Stomach smooth muscle (tissue), 2 donors: Measurements from ENCODE around the gene FAM187B.
A peak's percentile ranks its signal among the peaks of the same experiment; 100 is the strongest.

ENCODE experiments used
- H3K27ac ChIP-seq: one replicate; pipeline ENCODE4 v1.7.0; 2013; ENCODE audit warnings: mild to moderate bottlenecking, low read length, inconsistent platforms
- H3K27me3 ChIP-seq, 2 donors: one replicate each; pipeline ENCODE4 v1.7.0; 2013; ENCODE audit warnings: low read length in 2 of 2; ENCODE audit not compliant: insufficient read depth in 2 of 2, control insufficient read depth in 1 of 2
- H3K36me3 ChIP-seq, 2 donors: one replicate each; pipeline ENCODE4 v1.7.0; 2013; ENCODE audit warnings: low read length in 2 of 2; ENCODE audit not compliant: control insufficient read depth in 2 of 2, insufficient read depth in 2 of 2
- H3K4me1 ChIP-seq: one replicate; pipeline ENCODE4 v1.7.0; 2013; ENCODE audit warnings: low read length; ENCODE audit not compliant: control insufficient read depth, insufficient read depth
- H3K4me3 ChIP-seq, 2 donors: one replicate each; pipeline ENCODE4 v1.7.0; 2013; ENCODE audit warnings: low read length in 2 of 2
- H3K9ac ChIP-seq, 2 donors: one replicate each; pipeline ENCODE4 v1.7.0; 2013; ENCODE audit warnings: low read length in 2 of 2, mild to moderate bottlenecking in 1 of 2
- H3K9me3 ChIP-seq, 2 donors: one replicate each; pipeline ENCODE4 v1.7.0; 2013; ENCODE audit warnings: low read length in 2 of 2; ENCODE audit not compliant: control insufficient read depth in 2 of 2
- donor health status: healthy.
- donor health status: Pancreatic carcinoma.

Gene FAM187B

GRCh38 chr19:35261356-35262100 is 33.0 kb upstream of the FAM187B start:
- Histone ChIP-seq H3K9ac (no peak overlapping the region), H3K4me3 (no peak overlapping the region), H3K27me3 (peaks cover 7 to 16% of the 10 kb centered on the region in 2 donors), H3K36me3 (no peaks in the 10 kb centered on the region), H3K9me3 (no peaks in the 10 kb centered on the region), H3K4me1 (peaks cover 14% of the 10 kb centered on the region), H3K27ac (no peak overlapping the region)

- Histone ChIP-seq H3K9me3 (no peaks in the 10 kb centered on the region), H3K4me1 (peaks cover 7% of the 10 kb centered on the region), H3K9ac (no peak overlapping the region), H3K4me3 (no peak overlapping the region), H3K27ac (no peak overlapping the region), H3K27me3 (peaks cover 7 to 19% of the 10 kb centered on the region in 2 donors), H3K36me3 (no peaks in the 10 kb centered on the region)
These were observed 32.3 kb upstream of the FAM187B start for GRCh38 chr19:35260694-35261304.

- Histone ChIP-seq H3K36me3 (no peaks in the 10 kb centered on the region), H3K4me3 (no peak overlapping the region), H3K27me3 (peaks cover 10 to 30% of the 10 kb centered on the region in 2 donors), H3K9me3 (no peaks in the 10 kb centered on the region), H3K27ac (no peak overlapping the region), H3K9ac (no peak overlapping the region), H3K4me1 (no peaks in the 10 kb centered on the region)
These were observed 28.5 kb upstream of the FAM187B start for GRCh38 chr19:35257113-35257461.

- Histone ChIP-seq H3K36me3 (no peaks in the 10 kb centered on the region), H3K4me1 (no peaks in the 10 kb centered on the region), H3K9ac (no peak overlapping the region), H3K27ac (no peak overlapping the region), H3K9me3 (no peaks in the 10 kb centered on the region), H3K27me3 (peaks cover 10 to 30% of the 10 kb centered on the region in 2 donors), H3K4me3 (no peak overlapping the region)
These were observed 28.0 kb upstream of the FAM187B start for GRCh38 chr19:35256566-35256965.

GRCh38 chr19:35254341-35255297 is 26.1 kb upstream of the FAM187B start:
- Histone ChIP-seq H3K36me3 (no peaks in the 10 kb centered on the region), H3K4me3 (no peak overlapping the region), H3K27me3 (peaks cover 17 to 33% of the 10 kb centered on the region in 2 donors), H3K27ac (no peak overlapping the region), H3K4me1 (no peaks in the 10 kb centered on the region), H3K9ac (no peak overlapping the region), H3K9me3 (no peaks in the 10 kb centered on the region)

- Histone ChIP-seq H3K9me3 (no peaks in the 10 kb centered on the region), H3K9ac (no peak overlapping the region), H3K4me1 (peaks cover 3% of the 10 kb centered on the region), H3K36me3 (no peaks in the 10 kb centered on the region), H3K4me3 (no peak overlapping the region), H3K27ac (no peak overlapping the region), H3K27me3 (peaks cover 22 to 37% of the 10 kb centered on the region in 2 donors)
These were observed 25.1 kb upstream of the FAM187B start for GRCh38 chr19:35253316-35254286.

- Histone ChIP-seq H3K9ac (no peak overlapping the region), H3K4me3 (no peak overlapping the region), H3K36me3 (no peaks in the 10 kb centered on the region), H3K27ac (no peak overlapping the region), H3K27me3 (peaks cover 29 to 30% of the 10 kb centered on the region in 2 donors), H3K4me1 (peaks cover 7% of the 10 kb centered on the region), H3K9me3 (no peaks in the 10 kb centered on the region)
These were observed 22.9 kb upstream of the FAM187B start for GRCh38 chr19:35251456-35251855.

- no peak overlapping the region for H3K4me3 ChIP-seq
- H3K9me3 ChIP-seq = no peaks in the 10 kb centered on the region
- H3K4me1 ChIP-seq = peaks cover 7% of the 10 kb centered on the region
- no peaks in the 10 kb centered on the region for H3K36me3 ChIP-seq
- peaks cover 26 to 29% of the 10 kb centered on the region in 2 donors for H3K27me3 ChIP-seq
- no peak overlapping the region for H3K9ac ChIP-seq
- no peak overlapping the region for H3K27ac ChIP-seq
These were observed 21.5 kb upstream of the FAM187B start for GRCh38 chr19:35249848-35250711.

GRCh38 chr19:35249146-35249847 is 20.8 kb upstream of the FAM187B start:
- H3K9ac ChIP-seq = no peak overlapping the region
- no peak overlapping the region for H3K27ac ChIP-seq
- H3K27me3 ChIP-seq = peaks cover 22 to 29% of the 10 kb centered on the region in 2 donors

More at GRCh38 chr19:35249146-35249847, 20.8 kb upstream of the FAM187B start:
- Histone ChIP-seq H3K9me3 (no peaks in the 10 kb centered on the region), H3K36me3 (no peaks in the 10 kb centered on the region), H3K4me1 (peaks cover 7% of the 10 kb centered on the region), H3K4me3 (peak overlapping the region in 1 of 2 donors; percentile 62)
